ENCODE results near the gene SEC24A.
"Not testable (repeated sequence)": the region's sequence is repeated elsewhere in the genome, so short reads cannot be mapped to it uniquely, and the experiment has no call there.

SEC24A gene

DNA sequence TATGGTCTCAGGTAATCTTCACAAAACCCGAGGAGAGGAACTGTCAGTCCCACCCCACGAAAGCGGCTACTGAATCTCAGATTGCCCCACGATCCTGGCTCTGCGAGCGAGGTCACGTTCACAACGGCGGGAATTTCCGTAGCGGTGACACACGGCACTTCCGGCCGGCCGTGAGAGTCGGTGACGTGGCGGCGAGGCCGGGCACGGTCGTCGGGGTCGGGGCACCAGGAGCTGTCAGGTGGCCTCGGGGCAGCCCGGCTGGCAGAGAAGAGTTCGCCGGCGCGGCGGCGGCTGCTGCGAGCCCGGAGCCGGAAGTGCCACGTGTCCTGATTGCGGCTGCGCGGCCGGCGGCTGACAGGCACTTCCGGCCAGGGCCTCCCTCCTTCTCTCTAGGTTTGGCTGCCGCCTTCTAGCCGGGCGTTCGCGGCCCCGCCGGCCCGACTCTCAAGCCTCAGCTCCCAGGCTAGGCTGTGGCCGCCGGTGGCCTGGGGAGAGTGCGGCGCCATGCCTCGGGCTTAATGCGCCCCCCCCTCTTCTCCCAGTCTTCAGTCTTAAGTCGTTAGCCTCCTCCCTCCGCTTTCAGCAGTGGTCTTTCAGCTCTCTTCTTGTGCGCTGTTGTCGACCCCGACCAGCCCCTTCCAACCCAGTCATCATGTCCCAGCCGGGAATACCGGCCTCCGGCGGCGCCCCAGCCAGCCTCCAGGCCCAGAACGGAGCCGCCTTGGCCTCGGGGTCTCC lies at the start of gene SEC24A:
Gene SEC24A (plus strand): TSS at position 361 of the 738 bp plus-strand sequence. CDS start 292 bp downstream, at position 653.
- peak; percentile 87 for DNase-seq (ENCODE audit: low read depth)
- TF ChIP-seq, protein P1, sequence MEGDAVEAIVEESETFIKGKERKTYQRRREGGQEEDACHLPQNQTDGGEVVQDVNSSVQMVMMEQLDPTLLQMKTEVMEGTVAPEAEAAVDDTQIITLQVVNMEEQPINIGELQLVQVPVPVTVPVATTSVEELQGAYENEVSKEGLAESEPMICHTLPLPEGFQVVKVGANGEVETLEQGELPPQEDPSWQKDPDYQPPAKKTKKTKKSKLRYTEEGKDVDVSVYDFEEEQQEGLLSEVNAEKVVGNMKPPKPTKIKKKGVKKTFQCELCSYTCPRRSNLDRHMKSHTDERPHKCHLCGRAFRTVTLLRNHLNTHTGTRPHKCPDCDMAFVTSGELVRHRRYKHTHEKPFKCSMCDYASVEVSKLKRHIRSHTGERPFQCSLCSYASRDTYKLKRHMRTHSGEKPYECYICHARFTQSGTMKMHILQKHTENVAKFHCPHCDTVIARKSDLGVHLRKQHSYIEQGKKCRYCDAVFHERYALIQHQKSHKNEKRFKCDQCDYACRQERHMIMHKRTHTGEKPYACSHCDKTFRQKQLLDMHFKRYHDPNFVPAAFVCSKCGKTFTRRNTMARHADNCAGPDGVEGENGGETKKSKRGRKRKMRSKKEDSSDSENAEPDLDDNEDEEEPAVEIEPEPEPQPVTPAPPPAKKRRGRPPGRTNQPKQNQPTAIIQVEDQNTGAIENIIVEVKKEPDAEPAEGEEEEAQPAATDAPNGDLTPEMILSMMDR (conservative IDR thresholded peaks at IDR 0.05; ENCODE audit: low read depth, low read length): no peak

DNA sequence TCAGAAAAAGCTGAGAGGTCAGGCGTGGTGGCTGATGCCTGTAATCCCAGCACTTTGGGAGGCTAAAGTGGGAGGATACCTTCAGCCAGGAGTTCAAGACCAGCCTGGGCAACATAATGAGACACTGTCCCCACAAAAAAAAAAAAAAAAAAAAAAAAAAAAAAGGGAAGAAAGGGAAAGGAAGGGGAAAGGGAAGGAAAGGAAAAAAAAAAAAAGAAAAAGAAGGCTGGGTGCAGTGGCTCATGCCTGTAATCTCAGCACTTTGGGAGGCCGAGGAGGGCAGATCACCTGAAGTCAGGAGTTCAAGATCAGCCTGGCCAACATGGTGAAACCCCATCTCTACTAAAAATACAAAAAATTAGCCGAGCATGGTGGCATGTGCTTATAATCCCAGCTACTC lies 48.8 kb upstream of the SEC24A start:
- H3K4me3 ChIP-seq (ENCODE audit: low read depth, low read length); DNase-seq (ENCODE audit: low read depth): not testable (repeated sequence)

More for the DNA sequence above, at the start of gene SEC24A:
- peak within 1 kb of the TSS; percentile 86 for H3K4me3 ChIP-seq (ENCODE audit: low read depth, low read length)

DNA sequence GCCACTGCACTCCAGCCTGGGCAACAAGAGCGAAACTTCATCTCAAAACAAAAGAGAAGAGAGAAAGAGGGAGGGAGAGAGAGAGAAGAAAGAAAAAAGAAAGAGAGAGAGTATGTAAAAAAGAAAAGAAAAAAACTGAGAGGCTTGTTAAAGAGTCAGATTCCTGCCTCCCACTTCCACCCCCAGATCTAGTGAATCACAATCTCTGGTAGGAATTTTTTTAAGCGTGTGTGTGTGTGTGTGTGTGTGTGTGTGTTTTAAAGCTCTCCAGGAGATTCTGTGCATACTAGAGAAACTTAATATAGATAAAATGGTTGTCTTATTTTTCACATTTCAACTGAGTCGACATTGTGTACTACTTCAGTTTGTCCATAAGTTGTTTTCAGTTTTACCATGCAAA lies 48.0 kb upstream of the SEC24A start:
- no peak overlapping the region for H3K4me3 ChIP-seq (ENCODE audit: low read depth, low read length)
- TF ChIP-seq, protein P1 (conservative IDR thresholded peaks at IDR 0.05; ENCODE audit: low read depth, low read length): no peak
- DNase-seq (ENCODE audit: low read depth): peak; percentile 80

DNA sequence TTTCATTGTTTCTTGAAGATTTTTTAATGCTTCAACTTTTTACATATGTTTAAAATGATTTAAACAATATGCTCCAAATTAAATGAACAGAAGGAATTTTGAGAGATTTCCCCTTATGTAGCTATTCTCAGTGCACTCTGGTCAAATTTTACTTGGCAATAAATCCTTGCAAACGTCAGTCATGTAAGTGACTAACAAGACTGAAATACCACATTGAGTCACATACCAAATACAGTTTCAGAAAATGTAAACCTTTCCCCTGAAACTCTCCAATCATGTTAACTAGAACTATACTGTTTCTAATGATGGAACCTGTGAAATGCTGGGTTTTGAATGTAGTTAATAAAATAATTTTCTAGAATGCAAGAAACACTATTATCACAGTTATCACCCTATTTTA lies 45.5 kb upstream of the SEC24A start:
- peak; percentile 68 for DNase-seq (ENCODE audit: low read depth)
- no peak overlapping the region for H3K4me3 ChIP-seq (ENCODE audit: low read depth, low read length)
- TF ChIP-seq, protein P1 (conservative IDR thresholded peaks at IDR 0.05; ENCODE audit: low read depth, low read length): no peak

DNA sequence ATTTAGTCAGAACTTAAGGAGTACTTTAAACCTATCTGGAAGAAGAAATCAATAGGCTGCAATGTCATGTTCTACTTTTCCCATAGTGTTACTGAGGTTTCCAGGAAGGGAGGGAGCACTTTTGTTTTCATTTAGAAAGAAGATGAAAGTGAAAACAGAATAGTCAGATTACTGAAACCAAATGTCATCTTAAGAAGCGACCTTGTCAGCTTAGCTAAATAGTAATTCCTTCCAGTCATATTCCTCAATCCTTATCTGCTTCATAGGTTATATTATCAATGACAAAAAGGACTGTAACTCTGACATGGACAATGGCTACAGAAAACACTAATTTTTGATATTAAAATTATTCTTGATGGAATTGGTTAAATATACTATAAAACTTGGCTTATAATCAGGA lies 43.7 kb upstream of the SEC24A start:
- no peak for DNase-seq (ENCODE audit: low read depth)
- TF ChIP-seq, protein P1 (conservative IDR thresholded peaks at IDR 0.05; ENCODE audit: low read depth, low read length): no peak
- no peak overlapping the region for H3K4me3 ChIP-seq (ENCODE audit: low read depth, low read length)

DNA sequence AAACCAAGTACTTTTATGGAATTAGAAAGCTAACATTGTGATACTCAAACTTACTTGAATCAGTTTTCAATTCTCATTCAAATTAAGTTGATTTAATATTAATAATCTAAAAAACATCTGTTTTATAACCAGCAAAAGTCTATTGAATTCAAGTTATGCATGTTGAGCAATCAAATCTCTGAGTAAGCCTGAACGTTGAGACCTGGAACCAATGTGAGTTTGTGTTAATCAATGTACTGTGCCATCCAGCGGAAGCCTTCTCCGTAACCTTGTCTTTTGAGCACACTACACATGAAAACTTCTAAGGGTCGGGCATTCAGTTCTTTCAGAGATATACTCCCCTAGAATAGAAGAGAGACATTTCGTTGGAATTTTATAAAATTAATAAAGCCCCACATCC lies 41.9 kb upstream of the SEC24A start:
- DNase-seq (ENCODE audit: low read depth): no peak
- H3K4me3 ChIP-seq (ENCODE audit: low read depth, low read length): no peak overlapping the region
- TF ChIP-seq, protein P1 (conservative IDR thresholded peaks at IDR 0.05; ENCODE audit: low read depth, low read length): no peak

DNA sequence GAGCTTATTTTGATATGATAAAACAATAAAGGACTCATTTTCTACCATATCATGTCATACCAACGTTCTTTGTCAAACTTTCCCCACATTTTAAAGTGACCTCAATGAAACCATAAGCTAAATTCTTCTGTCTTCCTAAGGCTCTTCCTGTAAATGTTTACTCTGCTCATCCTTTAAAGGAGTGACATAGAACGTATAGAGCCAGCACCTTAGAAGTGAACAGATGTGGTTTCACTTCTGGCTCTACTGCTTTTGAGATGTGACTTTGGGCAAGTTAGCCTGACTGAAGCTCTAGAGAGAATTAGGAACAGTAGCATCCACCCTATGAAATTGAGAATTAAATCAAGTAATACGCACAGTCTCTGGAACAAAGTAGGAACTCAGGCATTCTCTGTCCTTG lies 40.0 kb upstream of the SEC24A start:
- no peak for DNase-seq (ENCODE audit: low read depth)
- TF ChIP-seq, protein P1 (conservative IDR thresholded peaks at IDR 0.05; ENCODE audit: low read depth, low read length): no peak
- no peak overlapping the region for H3K4me3 ChIP-seq (ENCODE audit: low read depth, low read length)

Measured in choroid plexus epithelial cell (primary cell).